Upper lobe of left lung (tissue), 4 donors: ENCODE results near the gene GSKIP.

ENCODE experiments used
- POLR2A ChIP-seq, 4 donors: fragments of 450-650 bp; IDR thresholded peaks; one replicate each; pipeline ENCODE4 v1.5.1; 2016 to 2017; ENCODE audit warnings: antibody characterized with exemption in 4 of 4, mild to moderate bottlenecking in 2 of 4
- POLR2AphosphoS5 ChIP-seq, 2 donors: sonication (generic); formaldehyde crosslinking; IDR thresholded peaks; one replicate each; pipeline ENCODE4 v1.5.1; 2017; ENCODE audit warnings: antibody characterized with exemption in 2 of 2

- no peak for TF ChIP-seq POLR2A (IDR thresholded peaks at IDR 0.05)
- no peak for TF ChIP-seq POLR2AphosphoS5 (IDR thresholded peaks at IDR 0.05)
Measured at GRCh38 chr14:96413526-96413925, 50.2 kb downstream of the GSKIP start.
